Esophagus squamous epithelium (tissue), 5 donors: ENCODE results near the gene ZNF232. TPM values are rescaled to one million over a fixed set of nuclear protein-coding genes. Genes with fewer than 3 reads are reported as not detected.
A peak's percentile ranks its signal among the peaks of the same experiment; 100 is the strongest.
"Not testable (repeated sequence)": the region's sequence is repeated elsewhere in the genome, so short reads cannot be mapped to it uniquely, and the experiment has no call there.

Source experiments
- DNase-seq: peaks from one replicate; lab custom pipeline; 2025; lab: John Stamatoyannopoulos, UW
- H3K27ac ChIP-seq, 4 donors: fragments of 200-600 bp; sonication (generic); one replicate each; pipeline ENCODE4 v1.5.1; 2016 to 2019; ENCODE audit warnings: mild to moderate bottlenecking in 1 of 4
- H3K27me3 ChIP-seq, 4 donors: fragments of 200-600 bp; sonication (generic); 1 replicate in 3 of 4; 2 replicates in 1 of 4; pipeline versions ENCODE4 v1.5.1 to v1.6.0; 2017 to 2021; ENCODE audit warnings: antibody characterized with exemption in 1 of 4
- H3K36me3 ChIP-seq, 3 donors: fragments of 200-600 bp; sonication (generic); one replicate each; pipeline ENCODE4 v1.5.1; 2016 to 2019
- H3K4me1 ChIP-seq, 3 donors: fragments of 200-600 bp; sonication (generic); one replicate each; pipeline ENCODE4 v1.5.1; 2017 to 2019
- H3K4me3 ChIP-seq, 4 donors: fragments of 200-600 bp; sonication (generic); 1 replicate in 3 of 4; 2 replicates in 1 of 4; pipeline ENCODE4 v1.5.1; 2016 to 2019; ENCODE audit warnings: mild to moderate bottlenecking in 2 of 4, moderate library complexity in 1 of 4
- H3K9me3 ChIP-seq, 3 donors: fragments of 200-600 bp; sonication (generic); one replicate each; pipeline ENCODE4 v1.5.1; 2016 to 2019
- POLR2A ChIP-seq, 4 donors: fragments of 450-650 bp; IDR thresholded peaks; one replicate each; pipeline ENCODE4 v1.6.1; 2017; ENCODE audit warnings: antibody characterized with exemption in 4 of 4, mild to moderate bottlenecking in 4 of 4, moderate library complexity in 3 of 4
- WGBS, 2 donors: methylation state at CpG; one replicate each; pipeline ENCODE4 v1.1.5; 2018; 5-methylcytosine and 5-hydroxymethylcytosine counted together
- intact Hi-C: fragments of 100-400 bp; cut with DNase I; formaldehyde crosslinking; loops from one replicate; pipeline ENCODE4 v1.15.0; 2022
- total RNA-seq, 4 donors: library from RNA; depleted of rRNA; stranded (reverse); fragments of >200 nt; gene quantifications; one replicate each; pipeline ENCODE4 v1.1.0, GENCODE V29; 2016
- TF ChIP-seq, protein P1 (sequence below), 6 experiments: fragments of 450-650 bp in 4 of 6; fragments of 200-600 bp in 2 of 6; sonication (generic) in 2 of 6; IDR thresholded peaks; one replicate each; pipeline ENCODE4 v1.5.1; 2016 to 2019; ENCODE audit warnings: antibody characterized with exemption in 6 of 6, mild to moderate bottlenecking in 4 of 6, moderate library complexity in 4 of 6
- donor health status: DM: yes; HTN: yes; CAD: no.

ZNF232 gene
- total RNA-seq, 4 donors from 2014 or later = 4.5 to 7.8 (median 5.8) TPM

DNA sequence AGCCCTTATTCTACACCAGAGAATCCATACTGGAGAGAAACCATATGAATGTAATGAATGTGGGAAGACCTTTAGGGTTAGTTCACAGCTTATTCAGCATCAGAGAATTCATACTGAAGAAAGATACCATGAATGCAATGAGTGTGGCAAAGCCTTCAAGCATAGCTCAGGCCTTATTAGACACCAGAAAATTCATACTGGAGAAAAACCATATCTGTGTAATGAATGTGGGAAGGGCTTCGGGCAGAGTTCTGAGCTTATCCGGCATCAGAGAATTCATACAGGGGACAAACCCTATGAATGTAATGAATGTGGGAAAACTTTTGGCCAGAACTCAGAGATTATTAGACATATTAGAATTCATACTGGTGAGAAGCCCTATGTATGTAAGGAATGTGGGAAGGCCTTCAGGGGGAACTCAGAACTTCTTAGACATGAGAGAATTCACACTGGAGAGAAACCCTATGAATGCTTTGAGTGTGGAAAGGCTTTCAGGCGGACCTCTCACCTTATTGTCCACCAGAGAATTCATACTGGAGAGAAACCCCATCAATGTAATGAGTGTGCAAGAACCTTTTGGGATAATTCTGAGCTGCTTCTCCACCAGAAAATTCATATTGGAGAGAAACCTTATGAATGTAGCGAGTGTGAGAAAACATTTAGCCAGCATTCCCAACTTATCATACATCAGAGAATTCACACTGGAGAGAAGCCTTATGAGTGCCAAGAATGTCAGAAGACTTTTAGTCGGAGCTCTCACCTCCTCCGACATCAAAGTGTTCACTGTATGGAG lies 19.3 kb downstream of the ZNF232 start:
- intact Hi-C loops = no loop called here
- peaks cover 18 to 55% (median 33%) of the 10 kb centered on the region in 3 donors for H3K36me3 ChIP-seq
- TF ChIP-seq, protein P1, sequence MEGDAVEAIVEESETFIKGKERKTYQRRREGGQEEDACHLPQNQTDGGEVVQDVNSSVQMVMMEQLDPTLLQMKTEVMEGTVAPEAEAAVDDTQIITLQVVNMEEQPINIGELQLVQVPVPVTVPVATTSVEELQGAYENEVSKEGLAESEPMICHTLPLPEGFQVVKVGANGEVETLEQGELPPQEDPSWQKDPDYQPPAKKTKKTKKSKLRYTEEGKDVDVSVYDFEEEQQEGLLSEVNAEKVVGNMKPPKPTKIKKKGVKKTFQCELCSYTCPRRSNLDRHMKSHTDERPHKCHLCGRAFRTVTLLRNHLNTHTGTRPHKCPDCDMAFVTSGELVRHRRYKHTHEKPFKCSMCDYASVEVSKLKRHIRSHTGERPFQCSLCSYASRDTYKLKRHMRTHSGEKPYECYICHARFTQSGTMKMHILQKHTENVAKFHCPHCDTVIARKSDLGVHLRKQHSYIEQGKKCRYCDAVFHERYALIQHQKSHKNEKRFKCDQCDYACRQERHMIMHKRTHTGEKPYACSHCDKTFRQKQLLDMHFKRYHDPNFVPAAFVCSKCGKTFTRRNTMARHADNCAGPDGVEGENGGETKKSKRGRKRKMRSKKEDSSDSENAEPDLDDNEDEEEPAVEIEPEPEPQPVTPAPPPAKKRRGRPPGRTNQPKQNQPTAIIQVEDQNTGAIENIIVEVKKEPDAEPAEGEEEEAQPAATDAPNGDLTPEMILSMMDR (IDR thresholded peaks at IDR 0.05) = no peak
- no peak for TF ChIP-seq POLR2A (IDR thresholded peaks at IDR 0.05)
- H3K27ac ChIP-seq = no peak overlapping the region
- WGBS, 2 donors = 90 to 97% methylated on average over 5 to 6 of the region's 6 CpGs
- peaks cover 0 to 10% (median 0%) of the 10 kb centered on the region in 3 donors for H3K4me1 ChIP-seq
- peak overlapping the region in 1 of 4 donors; percentile 6 for H3K4me3 ChIP-seq
- no peak for DNase-seq
- H3K27me3 ChIP-seq = peaks cover 0 to 11% (median 0%) of the 10 kb centered on the region in 4 donors
- peaks cover 31 to 100% (median 98%) of the 10 kb centered on the region in 3 donors for H3K9me3 ChIP-seq

DNA sequence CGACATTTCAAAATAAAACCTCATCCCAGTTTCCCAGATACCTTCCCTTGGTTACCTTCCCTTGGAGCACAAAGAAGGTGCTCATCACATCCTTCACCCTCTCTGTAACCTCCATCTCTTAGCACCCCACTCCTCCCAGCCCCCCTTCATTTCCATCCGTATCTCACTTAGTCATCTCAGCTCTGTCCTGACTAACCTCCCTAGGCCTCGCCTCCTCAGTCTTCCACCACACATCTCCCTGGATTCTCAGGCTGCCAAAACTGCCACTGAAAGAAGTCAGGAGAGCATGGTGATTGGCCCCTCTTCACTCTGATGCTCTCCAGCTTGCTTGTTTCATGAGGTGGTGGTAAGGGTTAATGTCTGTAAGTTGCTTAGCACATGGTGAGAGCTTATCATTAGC lies 31.1 kb downstream of the ZNF232 start:
- intact Hi-C loops = no loop called here
- H3K27ac ChIP-seq = no peak overlapping the region
- no peak for DNase-seq
- TF ChIP-seq, protein P1 (IDR thresholded peaks at IDR 0.05) = no peak
- TF ChIP-seq POLR2A (IDR thresholded peaks at IDR 0.05) = no peak
- no peaks in the 10 kb centered on the region for H3K27me3 ChIP-seq
- WGBS, 2 donors = 78 to 85% methylated on average over 3 of the region's 3 CpGs
- peaks cover 11 to 25% (median 13%) of the 10 kb centered on the region in 3 donors for H3K4me1 ChIP-seq
- peaks cover 0 to 41% (median 0%) of the 10 kb centered on the region in 3 donors for H3K36me3 ChIP-seq
- no peak overlapping the region for H3K4me3 ChIP-seq
- peaks cover 0 to 23% (median 6%) of the 10 kb centered on the region in 3 donors for H3K9me3 ChIP-seq

DNA sequence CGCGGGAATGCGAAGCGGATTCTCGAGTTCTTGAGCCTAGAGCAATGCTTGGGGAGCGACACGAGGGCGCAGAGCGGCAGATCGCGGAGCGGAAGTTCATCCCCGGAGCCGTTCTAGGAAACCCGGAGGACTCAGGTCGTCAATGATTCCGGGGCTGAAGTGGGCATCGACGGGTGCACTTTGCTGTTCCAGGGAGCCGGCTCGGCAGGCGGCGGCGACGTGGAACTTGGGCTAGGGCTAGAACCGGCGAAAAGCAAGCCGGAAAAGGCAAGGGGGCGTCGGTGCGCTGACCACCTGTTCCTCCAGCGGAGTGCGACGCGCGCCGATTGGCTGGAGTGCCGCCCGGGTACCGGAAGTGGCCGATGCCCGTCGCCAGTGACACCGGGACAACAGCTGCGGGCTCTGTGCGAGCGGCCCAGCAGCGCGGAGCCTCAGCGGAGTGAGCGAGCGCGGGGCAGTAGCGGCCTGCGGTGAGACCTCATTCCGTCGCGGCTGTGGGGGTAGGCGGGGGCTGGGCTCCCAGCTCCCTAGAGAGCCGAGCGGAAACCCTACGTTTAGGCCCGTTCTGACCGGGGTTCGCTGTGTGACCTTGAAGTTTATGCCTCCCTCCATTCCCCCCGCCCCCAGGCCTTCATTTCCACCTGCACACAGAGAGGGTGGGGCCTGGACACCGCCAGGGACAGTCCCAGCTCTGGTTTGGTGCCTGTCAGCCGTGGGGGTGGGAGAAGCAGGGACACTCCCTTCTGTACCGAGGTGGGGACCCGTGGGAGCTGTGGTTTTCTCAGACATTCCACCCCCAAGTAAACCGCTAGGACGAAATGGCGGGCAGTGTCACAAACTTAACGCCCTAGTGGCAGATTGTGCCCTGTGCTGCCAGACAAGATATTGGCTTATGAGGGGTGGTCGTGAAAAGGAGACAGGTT lies 33.3 kb downstream of the ZNF232 start, which contains the start of gene ZFP3:
Gene ZFP3, plus strand, starts transcription at position 362 of the 923 bp plus-strand sequence. CDS start 13,038 bp downstream, outside the sequence.
- TF ChIP-seq, protein P1 (IDR thresholded peaks at IDR 0.05) = peak in 3 of 6 experiments; percentile 8 to 24 (median 13)
- peak in 2 of 4 donors; percentile 28 to 37 for TF ChIP-seq POLR2A (IDR thresholded peaks at IDR 0.05)
- H3K36me3 ChIP-seq = peaks cover 0 to 22% (median 0%) of the 10 kb centered on the region in 3 donors
- peak within 1 kb of the TSS; percentile 82 to 88 (median 85) for H3K27ac ChIP-seq
- peak; percentile 51 for DNase-seq
- peaks cover 0 to 5% (median 0%) of the 10 kb centered on the region in 3 donors for H3K9me3 ChIP-seq
- H3K4me1 ChIP-seq = peaks cover 11 to 25% (median 13%) of the 10 kb centered on the region in 3 donors
- intact Hi-C loops = no loop called here
- peak within 1 kb of the TSS; percentile 74 to 89 (median 87) for H3K4me3 ChIP-seq
- H3K27me3 ChIP-seq = peaks cover 0 to 4% (median 0%) of the 10 kb centered on the region in 4 donors
- 0% methylated on average over 11 to 24 of the region's 75 CpGs for WGBS, 2 donors

DNA sequence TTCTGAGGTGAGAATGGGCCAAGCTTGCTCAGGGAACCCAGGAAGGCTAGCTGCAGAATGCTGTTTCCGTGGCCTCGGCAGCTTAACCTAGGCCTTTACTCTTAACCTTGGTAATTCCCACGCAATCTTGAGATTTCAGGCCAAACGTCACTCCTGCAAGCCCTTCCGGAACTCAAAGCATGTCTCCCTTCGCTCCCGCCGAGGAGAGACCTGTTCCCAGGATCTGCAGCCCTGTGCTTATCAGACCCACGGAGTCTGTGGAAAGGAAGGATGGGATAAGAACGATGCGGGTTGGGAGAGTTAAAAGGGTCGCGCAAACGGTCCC lies 33.9 kb downstream of the ZNF232 start:
- Histone ChIP-seq H3K27ac (peak overlapping the region; percentile 82 to 88 (median 85)), H3K4me3 (peak overlapping the region; percentile 74 to 89 (median 87)), H3K9me3 (no peaks in the 10 kb centered on the region), H3K4me1 (peaks cover 11 to 25% (median 13%) of the 10 kb centered on the region in 3 donors), H3K36me3 (peaks cover 0 to 16% (median 0%) of the 10 kb centered on the region in 3 donors), H3K27me3 (peaks cover 0 to 4% (median 0%) of the 10 kb centered on the region in 4 donors)
- TF ChIP-seq POLR2A (IDR thresholded peaks at IDR 0.05) = no peak
- TF ChIP-seq, protein P1 (IDR thresholded peaks at IDR 0.05) = no peak
- DNase-seq = no peak
- intact Hi-C loops = no loop called here
- 23 to 28% methylated on average over 10 to 13 of the region's 14 CpGs for WGBS, 2 donors

DNA sequence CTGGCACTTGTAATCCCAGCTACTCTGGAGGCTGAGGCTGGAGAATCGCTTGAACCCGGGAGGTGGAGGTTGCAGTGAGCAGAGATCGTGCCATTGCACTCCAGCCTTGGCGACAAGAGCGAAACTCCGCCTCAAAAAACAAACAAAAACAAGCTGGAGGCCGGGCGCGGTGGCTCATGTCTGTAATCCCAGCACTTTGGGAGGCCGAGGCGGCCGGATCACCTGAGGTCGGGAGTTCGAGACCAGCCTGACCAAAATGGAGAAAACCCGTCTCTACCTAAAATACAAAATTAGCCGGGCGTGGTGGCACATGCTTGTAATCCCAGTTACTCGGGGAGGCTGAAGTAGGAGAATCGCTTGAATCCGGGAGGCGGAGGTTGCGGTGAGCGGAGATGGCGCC lies 34.4 kb downstream of the ZNF232 start:
- H3K4me3 ChIP-seq = peak overlapping the region in 3 of 4 donors; percentile 74 to 89 (median 87)
- H3K27me3 ChIP-seq, DNase-seq, intact Hi-C loops, H3K9me3 ChIP-seq: not testable (repeated sequence)
- H3K4me1 ChIP-seq = peaks cover 11 to 25% (median 13%) of the 10 kb centered on the region in 3 donors
- peak overlapping the region; percentile 82 to 88 (median 85) for H3K27ac ChIP-seq
- 98% methylated on average over 17 to 21 of the region's 24 CpGs for WGBS, 2 donors
- H3K36me3 ChIP-seq = peaks cover 0 to 11% (median 0%) of the 10 kb centered on the region in 3 donors

DNA sequence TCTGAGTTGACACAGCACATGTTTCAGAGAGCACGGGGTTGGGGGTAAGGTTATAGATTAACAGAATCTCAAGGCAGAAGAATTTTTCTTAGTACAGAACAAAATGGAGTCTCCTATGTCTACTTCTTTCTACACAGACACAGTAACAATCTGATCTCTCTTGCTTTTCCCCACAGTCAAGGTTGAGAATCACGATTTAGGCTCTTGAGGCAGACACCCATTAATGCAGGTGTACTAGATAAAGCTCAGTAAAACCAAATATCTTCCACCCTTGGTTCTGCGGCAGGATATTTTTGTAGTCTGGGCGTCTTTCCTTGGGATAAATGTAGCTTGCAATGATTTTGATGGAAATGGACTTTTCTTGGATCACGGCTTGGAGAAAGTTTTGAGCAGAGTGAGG lies 36.2 kb downstream of the ZNF232 start:
- peaks cover 11 to 25% (median 13%) of the 10 kb centered on the region in 3 donors for H3K4me1 ChIP-seq
- DNase-seq, H3K4me3 ChIP-seq, H3K27ac ChIP-seq, intact Hi-C loops, H3K36me3 ChIP-seq, H3K9me3 ChIP-seq: not testable (repeated sequence)
- 80 to 91% methylated on average over 4 of the region's 5 CpGs for WGBS, 2 donors
- H3K27me3 ChIP-seq = peaks cover 0 to 10% (median 0%) of the 10 kb centered on the region in 4 donors
